D341Med (cell line): Measurements from ENCODE around the gene MYO9B.

Source experiments
- DNase-seq: peaks from one replicate; pipeline ENCODE4 v3.0.0; 2012; ENCODE audit warnings: low spot score

The MYO9B gene

GRCh38 chr19:17148130-17148529, 72.6 kb downstream of the MYO9B start:
- no peak for DNase-seq

GRCh38 chr19:17149393-17150135, 74.0 kb downstream of the MYO9B start:
- DNase-seq, result no peak

- DNase-seq, result no peak
Measured at GRCh38 chr19:17153996-17154395, 78.4 kb downstream of the MYO9B start.

GRCh38 chr19:17155251-17155650, 79.7 kb downstream of the MYO9B start:
- no peak for DNase-seq

GRCh38 chr19:17156296-17156946, 80.8 kb downstream of the MYO9B start:
- DNase-seq, result no peak

- no peak for DNase-seq
Measured at GRCh38 chr19:17156947-17157302, 81.3 kb downstream of the MYO9B start.

- DNase-seq, result no peak
Measured at GRCh38 chr19:17158584-17158983, 83.0 kb downstream of the MYO9B start.

GRCh38 chr19:17159466-17160393, 84.2 kb downstream of the MYO9B start:
- no peak for DNase-seq

GRCh38 chr19:17160908-17161307, 85.3 kb downstream of the MYO9B start:
- DNase-seq, result no peak

GRCh38 chr19:17162131-17162530, 86.6 kb downstream of the MYO9B start:
- DNase-seq, result peak; percentile 22

- DNase-seq, result peak; percentile 19
Measured at GRCh38 chr19:17162580-17162979, 87.0 kb downstream of the MYO9B start.

GRCh38 chr19:17163652-17164051, 88.1 kb downstream of the MYO9B start:
- no peak for DNase-seq

GRCh38 chr19:17164639-17165038, 89.1 kb downstream of the MYO9B start:
- DNase-seq, result no peak

GRCh38 chr19:17165715-17166114, 90.1 kb downstream of the MYO9B start:
- no peak for DNase-seq

GRCh38 chr19:17170538-17171297, 95.1 kb downstream of the MYO9B start:
- peak; percentile 20 for DNase-seq

GRCh38 chr19:17171874-17172273, 96.3 kb downstream of the MYO9B start:
- no peak for DNase-seq

GRCh38 chr19:17172624-17173345, 97.2 kb downstream of the MYO9B start:
- peak; percentile 27 for DNase-seq

- no peak for DNase-seq
Measured at GRCh38 chr19:17178291-17178690, 102.7 kb downstream of the MYO9B start.

- DNase-seq, result no peak
Measured at GRCh38 chr19:17180997-17181702, 105.6 kb downstream of the MYO9B start.

- DNase-seq, result no peak
Measured at GRCh38 chr19:17183271-17183761, 107.7 kb downstream of the MYO9B start.
